Measurements from ENCODE around the gene PXYLP1. TPM values are rescaled to one million over a fixed set of nuclear protein-coding genes. Genes with fewer than 3 reads are reported as not detected.

PXYLP1 gene
- total and polyA plus RNA-seq, 10 of the 15 experiments (the other 5 are each of a cell fraction or from before 2014, with no cell fraction given), result 0.06 to 1.7 (median 0.35) TPM

GRCh38 chr3:141326626-141327025 lies 95.0 kb downstream of the PXYLP1 start:
- CTCF ChIA-PET, result interaction anchor here (1.1 to 1.9 kb wide), 3 partner anchors 11 to 128 kb away, joined by 3 to 11 read pairs (median 8); no protein-coding TSS in a partner anchor
- no peak for TF ChIP-seq IRF3 (IDR thresholded peaks at IDR 0.05)
- TF ChIP-seq POU2F2 (IDR thresholded peaks at IDR 0.05; ENCODE audit: borderline replicate concordance, low read depth, low read length), result no peak
- TF ChIP-seq WRNIP1 (IDR thresholded peaks at IDR 0.05; ENCODE audit: borderline replicate concordance, low read depth, low read length), result no peak
- TF ChIP-seq, protein P1, sequence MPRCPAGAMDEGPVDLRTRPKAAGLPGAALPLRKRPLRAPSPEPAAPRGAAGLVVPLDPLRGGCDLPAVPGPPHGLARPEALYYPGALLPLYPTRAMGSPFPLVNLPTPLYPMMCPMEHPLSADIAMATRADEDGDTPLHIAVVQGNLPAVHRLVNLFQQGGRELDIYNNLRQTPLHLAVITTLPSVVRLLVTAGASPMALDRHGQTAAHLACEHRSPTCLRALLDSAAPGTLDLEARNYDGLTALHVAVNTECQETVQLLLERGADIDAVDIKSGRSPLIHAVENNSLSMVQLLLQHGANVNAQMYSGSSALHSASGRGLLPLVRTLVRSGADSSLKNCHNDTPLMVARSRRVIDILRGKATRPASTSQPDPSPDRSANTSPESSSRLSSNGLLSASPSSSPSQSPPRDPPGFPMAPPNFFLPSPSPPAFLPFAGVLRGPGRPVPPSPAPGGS (IDR thresholded peaks at IDR 0.05; ENCODE audit: borderline replicate concordance, insufficient read depth, low read depth, low read length, poor library complexity, severe bottlenecking), result no peak
- TF ChIP-seq MYC (IDR thresholded peaks at IDR 0.05; ENCODE audit: insufficient read depth, insufficient read length, insufficient replicate concordance, low read length, severe bottlenecking), result no peak
- no TSS peak for BruUV-seq (replicated peaks)

More at GRCh38 chr3:141326626-141327025, 95.0 kb downstream of the PXYLP1 start:
- FAIRE-seq (no peak), ATAC-seq (no peak), DNase-seq (ENCODE audit: low read depth, low spot score) (no peak)
- SMC1A ChIA-PET (ENCODE audit: uncharacterized antibody, unreplicated experiment), result interaction anchor here (1.6 to 9.9 kb wide), 7 partner anchors 9 to 53 kb away, joined by 4 to 98 read pairs (median 12); no protein-coding TSS in a partner anchor
- H3K4me1 ChIP-seq (ENCODE audit: control insufficient read depth, insufficient read depth, low read length), result peaks cover 22% of the 10 kb centered on the region
- no peak overlapping the region for H3K4me3 ChIP-seq
- H3K9me3 ChIP-seq (replicated peaks; ENCODE audit: control insufficient read depth, insufficient read depth, low read length), result no peaks in the 10 kb centered on the region; the same call in 2 of the 3 replicates
- no peak overlapping the region for H3K4me2 ChIP-seq (ENCODE audit: control insufficient read depth, insufficient read depth)
- no peaks in the 10 kb centered on the region for H3K36me3 ChIP-seq (ENCODE audit: control insufficient read depth in 2 of 2, insufficient read depth in 2 of 2, low read length in 1 of 2)
- in situ Hi-C loops (cut with MboI) (no loop called here), intact Hi-C loops (cut with micrococcal nuclease; ENCODE audit: unreplicated experiment) (no loop called here)
- no peaks in the 10 kb centered on the region for H3K79me2 ChIP-seq (ENCODE audit: control insufficient read depth, insufficient read depth, low read length)
- H3K27ac ChIP-seq (ENCODE audit: control insufficient read depth, insufficient read depth), result no peak overlapping the region
- RAD21 ChIA-PET (ENCODE audit: unreplicated experiment), result interaction anchor here (1.6 to 2.7 kb wide), 4 partner anchors 10 to 115 kb away, joined by 3 to 14 read pairs (median 6); no protein-coding TSS in a partner anchor
- H2AFZ ChIP-seq (ENCODE audit: control insufficient read depth, low read depth, low read length), result no peak overlapping the region
- no peaks in the 10 kb centered on the region for H4K20me1 ChIP-seq (ENCODE audit: control insufficient read depth, insufficient read depth)
- H3K27me3 ChIP-seq (replicated peaks in 1 of 2; ENCODE audit: control insufficient read depth in 2 of 2, insufficient read depth in 2 of 2, low read length in 1 of 2), result no peaks in the 10 kb centered on the region
- POLR2A ChIA-PET, result interaction anchor here (3.0 kb wide), 1 partner anchor 10 kb away, joined by 19 read pairs; no protein-coding TSS in a partner anchor
- 85% methylated on average over 3 of the region's 3 CpGs for WGBS (ENCODE audit: insufficient coverage, insufficient replicate concordance, low lambda C conversion rate, missing lambda C conversion rate)
- H3K9ac ChIP-seq (ENCODE audit: control insufficient read depth, insufficient read depth, low read length), result no peak overlapping the region

Data from GM12878 (cell line).